M059J (cell line): ENCODE results near the gene NECAP2. TPM values are rescaled to one million over a fixed set of nuclear protein-coding genes. Genes with fewer than 3 reads are reported as not detected.
A peak's percentile ranks its signal among the peaks of the same experiment; 100 is the strongest.
"Not testable (repeated sequence)": the region's sequence is repeated elsewhere in the genome, so short reads cannot be mapped to it uniquely, and the experiment has no call there.

Experiments used
- DNase-seq: peaks from one replicate; pipeline ENCODE4 v3.0.0-alpha.2; 2012; ENCODE audit warnings: low read depth
- total RNA-seq: library from RNA; depleted of rRNA; stranded (reverse); fragments of >200 nt; shearing (Covaris generic); gene quantifications from 2 replicates; pipeline ENCODE4 v1.2.3, GENCODE V29; 2014

The NECAP2 gene
- total RNA-seq, 1 experiment from 2014 or later: 105 TPM

- no peak for DNase-seq
These were observed 18.3 kb downstream of the NECAP2 start for GRCh38 chr1:16458831-16459230.

- no peak for DNase-seq
These were observed 18.9 kb downstream of the NECAP2 start for GRCh38 chr1:16459352-16459925.

DNA sequence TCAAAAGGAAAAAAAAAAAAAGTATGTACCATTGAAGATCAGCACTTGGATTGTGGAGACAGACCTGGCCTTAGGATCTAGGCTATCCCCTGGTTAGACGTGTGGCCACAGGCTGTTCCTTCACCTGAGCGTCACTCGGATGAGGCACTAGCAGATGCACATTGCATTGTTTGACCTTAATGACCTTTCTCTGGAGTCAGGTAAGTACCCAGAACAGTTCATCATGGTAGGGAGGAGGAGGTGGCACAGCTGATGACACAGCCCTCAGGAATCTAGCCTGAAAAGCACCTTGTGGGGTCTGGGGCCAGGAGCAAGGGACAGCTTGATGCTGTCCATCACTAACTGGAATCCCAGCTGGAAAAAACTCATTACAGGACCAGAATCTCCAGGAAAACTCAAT is 21.2 kb downstream of the NECAP2 start:
- peak; percentile 7 for DNase-seq

DNA sequence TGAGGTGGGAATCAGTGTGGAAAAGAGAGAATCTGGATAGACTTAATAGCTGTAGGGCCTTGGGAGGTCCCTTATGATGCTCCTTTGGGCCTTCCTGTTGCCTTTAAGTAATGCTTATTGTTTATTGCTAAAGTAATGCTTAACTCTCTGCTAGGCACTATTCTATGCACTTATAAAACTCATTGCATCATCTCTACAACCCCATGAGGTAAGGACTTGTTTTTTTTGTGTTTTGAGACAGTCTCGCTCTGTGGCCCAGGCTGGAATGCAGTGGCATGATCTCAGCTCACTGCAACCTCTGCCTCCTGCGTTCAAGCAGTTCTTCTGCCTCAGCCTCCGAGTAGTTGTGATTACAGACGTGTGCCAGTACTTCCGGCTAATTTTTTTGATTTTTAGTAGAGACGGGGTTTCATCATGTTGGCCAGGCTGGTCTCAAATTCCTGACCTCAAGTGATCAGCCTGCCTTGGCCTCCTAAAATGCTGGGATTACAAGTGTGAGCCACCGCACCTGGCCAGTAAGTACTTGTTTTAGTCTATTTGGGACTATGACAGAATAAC is 22.3 kb downstream of the NECAP2 start:
- no peak for DNase-seq

DNA sequence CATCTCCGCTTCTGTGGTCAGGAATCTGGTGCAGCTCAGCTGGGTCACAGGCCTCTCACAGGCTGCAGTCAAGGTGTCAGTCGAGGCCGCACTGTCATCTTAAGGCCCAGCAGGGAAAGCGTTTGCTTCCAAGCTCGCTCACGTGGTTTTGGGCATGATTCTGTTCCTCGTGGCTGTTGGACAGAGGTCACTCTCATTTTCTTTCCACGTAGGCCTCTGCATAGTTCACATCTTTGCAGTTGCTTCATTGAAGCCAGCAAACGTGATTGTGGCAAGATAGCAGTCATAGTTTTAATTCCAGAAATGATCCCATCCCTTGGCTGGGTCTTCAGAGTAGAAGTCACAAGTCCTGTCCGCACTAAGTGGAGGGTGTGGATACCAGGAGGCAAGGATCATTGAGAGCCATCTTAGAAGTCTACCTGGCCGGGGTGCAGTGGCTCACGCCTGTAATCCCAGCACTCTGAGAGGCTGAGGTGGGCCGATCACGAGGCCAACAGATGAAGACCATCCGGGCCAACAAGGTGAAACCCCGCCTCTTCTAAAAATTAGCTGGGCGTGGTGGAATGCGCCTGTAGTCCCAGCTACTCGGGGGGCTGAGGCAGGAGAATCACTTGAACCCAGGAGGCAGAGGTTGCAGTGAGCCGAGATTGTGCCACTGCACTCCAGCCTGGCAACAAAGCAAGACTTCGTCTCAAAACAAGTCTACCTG is 24.5 kb downstream of the NECAP2 start:
- no peak for DNase-seq

GRCh38 chr1:16468558-16468957 is 28.0 kb downstream of the NECAP2 start:
- DNase-seq: no peak

GRCh38 chr1:16474166-16474800 is 33.8 kb downstream of the NECAP2 start:
- no peak for DNase-seq

DNA sequence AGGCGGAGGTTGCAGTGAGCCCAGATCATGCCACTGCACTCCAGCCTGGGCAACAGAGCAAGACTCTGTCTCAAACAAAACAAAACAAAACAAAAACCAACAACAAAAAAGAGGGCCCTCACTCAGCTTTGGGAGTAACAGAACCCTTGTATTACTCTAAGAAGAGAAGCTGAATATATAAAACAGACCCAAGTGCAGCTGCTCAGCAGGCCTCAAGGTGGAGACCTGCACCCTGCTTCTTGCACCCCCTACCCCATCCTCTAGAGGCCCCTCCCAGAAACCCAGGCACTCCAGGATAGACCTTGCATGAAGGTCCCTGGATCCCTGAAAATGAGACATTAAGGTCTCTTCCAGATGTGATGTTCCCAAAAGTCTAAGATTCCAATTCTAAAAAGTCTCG is 34.4 kb downstream of the NECAP2 start:
- DNase-seq: not testable (repeated sequence)

DNA sequence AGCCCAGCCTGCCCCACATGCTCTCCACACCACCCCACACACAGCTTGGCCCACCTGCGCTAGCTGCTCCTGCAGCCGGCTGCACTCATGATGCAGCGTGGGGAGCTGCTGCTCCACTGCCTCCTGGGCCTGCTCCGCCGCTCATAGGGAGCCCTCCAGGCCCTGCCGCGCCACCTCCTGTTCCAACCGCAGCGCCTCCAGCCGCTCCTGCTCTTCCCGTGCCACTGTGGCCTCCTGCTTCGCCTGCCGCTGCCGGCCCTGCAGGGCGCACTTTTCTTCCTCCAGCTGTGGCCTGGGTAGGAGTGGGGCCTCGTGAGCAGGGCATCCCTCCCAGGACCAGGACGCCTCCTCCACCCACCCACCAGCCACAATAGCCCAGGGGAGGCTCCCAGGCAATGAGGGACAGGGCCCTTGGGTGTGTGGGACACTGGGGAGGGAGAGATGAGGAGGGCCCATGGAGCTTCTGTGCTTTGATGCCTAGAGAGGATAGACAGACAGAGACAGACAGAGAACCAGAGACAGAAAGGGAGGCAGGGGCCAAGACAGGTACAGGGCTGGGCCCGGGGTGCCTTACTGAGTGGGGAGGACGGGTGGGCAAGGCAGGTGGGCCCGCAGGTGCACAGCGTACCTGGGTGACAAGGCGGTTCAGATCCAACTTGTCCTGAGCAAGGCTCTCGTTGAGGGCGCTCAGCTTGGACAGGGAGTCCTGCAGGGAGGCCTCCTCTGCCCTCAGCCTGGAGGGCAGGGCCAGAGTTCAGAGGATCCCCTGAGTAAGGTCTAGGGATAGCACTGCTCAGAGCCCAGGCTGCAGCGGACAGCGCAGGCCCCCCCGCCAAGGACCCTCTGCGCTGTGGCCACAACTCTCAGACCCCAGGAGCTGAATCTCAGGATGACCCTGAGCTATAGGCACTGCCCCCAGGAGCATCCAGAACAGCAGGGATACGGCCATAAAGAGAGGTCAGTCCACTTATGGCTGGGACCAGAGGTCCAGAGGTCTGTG is 35.5 kb downstream of the NECAP2 start:
- DNase-seq: not testable (repeated sequence)

DNA sequence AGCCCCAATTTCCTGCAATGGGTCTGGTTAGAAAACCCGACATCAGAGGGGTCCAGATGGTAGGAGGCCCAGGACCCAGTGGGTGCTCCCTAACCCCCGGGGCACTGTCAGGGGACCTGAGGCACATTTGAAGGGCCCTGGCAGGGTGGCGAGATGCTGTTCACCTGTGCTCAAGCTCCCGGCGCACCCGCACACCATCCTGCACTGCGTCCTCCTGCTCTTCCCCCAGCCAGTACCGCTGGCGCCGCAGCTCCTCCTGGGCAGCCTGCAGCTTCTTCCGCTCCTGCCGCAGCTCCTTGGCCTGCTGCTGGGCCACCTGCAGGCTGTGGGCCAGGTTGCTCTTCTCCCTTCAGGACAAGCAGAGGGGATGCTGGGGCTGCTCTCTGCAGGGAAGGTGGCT is 37.6 kb downstream of the NECAP2 start:
- no peak for DNase-seq

DNA sequence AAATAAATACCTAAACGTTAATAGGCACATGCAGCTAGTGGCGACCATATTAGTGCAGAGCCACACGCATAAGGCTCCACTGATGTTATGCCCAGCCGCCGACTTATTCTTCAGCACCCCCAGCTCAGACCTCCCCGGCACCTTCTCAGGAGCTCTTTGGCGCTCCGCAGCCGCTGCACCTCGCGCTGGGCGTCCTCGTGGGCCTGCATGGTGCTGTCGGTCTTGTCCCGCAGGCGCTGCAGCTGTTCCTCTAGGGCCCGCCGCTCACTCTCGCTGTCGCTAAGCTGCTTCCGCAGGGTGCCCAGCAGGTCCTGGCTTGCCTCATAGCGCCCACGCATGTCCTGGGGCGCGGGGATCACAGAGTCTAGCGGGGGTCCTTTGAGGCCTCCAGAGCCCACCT is 42.6 kb downstream of the NECAP2 start:
- not testable (repeated sequence) for DNase-seq

GRCh38 chr1:16483639-16484500 is 43.3 kb downstream of the NECAP2 start:
- DNase-seq: not testable (repeated sequence)

- no peak for DNase-seq
These were observed 43.9 kb downstream of the NECAP2 start for GRCh38 chr1:16484501-16484835.

DNA sequence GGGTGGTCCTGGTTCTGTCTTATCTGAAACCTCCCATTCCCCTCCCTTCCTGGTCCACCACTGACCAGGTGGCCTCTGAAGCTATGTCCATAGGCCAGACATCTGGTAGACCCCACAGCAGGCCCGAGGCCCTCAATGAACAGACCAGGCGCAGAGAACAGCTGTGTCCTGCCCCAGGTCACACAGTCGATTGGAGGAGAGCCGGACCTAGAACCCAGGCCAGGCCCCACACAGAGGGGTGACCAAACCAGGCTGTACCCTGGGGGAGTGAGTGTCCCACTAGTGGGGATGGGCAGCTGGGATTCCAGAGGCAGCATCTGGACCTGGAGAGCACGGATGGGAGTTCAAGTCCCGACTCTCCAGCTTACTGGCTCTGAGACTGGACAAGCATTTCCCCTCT is 44.4 kb downstream of the NECAP2 start:
- DNase-seq: no peak

DNA sequence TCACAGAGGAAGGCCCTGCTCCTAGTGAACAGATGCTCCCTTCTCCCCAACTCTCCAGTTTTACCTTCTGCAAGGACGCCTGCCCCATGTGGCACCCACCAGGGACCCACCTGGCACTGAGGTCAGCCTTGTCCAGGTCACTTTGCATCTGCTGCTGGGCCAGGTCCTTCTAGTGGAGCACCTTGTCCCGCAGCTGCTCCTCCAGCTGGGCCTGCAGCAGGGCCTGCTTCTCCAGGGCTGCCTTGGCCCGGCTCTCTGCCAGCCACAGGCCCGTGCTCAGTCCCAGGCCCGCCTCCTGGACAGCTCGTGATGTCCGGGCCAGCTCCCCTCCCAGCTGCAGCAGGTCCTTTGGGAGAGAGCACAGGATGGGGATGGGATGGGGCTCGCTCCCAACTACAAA is 45.8 kb downstream of the NECAP2 start:
- DNase-seq: not testable (repeated sequence)

DNA sequence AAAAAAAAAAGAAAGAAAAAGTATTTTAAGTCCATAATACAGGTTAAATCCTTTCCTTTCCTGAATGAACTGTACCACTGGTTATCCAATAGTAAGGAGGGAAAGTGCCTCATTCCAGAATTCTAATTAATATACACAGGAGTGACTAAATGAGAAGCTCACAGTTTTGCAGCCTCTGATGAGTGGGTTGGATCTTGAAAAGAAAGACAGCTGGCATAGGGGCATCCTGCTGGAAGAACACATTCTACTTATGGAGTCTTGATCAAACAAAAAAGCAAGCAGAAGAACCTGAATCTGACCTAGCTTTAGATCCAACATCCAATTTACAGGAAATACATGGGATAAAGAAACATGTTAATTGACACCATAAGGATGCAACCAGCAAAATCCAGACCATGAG is 46.5 kb downstream of the NECAP2 start:
- not testable (repeated sequence) for DNase-seq

GRCh38 chr1:16489195-16489880 is 48.8 kb downstream of the NECAP2 start:
- not testable (repeated sequence) for DNase-seq

- no peak for DNase-seq
These were observed 50.6 kb downstream of the NECAP2 start for GRCh38 chr1:16491056-16491675.

DNA sequence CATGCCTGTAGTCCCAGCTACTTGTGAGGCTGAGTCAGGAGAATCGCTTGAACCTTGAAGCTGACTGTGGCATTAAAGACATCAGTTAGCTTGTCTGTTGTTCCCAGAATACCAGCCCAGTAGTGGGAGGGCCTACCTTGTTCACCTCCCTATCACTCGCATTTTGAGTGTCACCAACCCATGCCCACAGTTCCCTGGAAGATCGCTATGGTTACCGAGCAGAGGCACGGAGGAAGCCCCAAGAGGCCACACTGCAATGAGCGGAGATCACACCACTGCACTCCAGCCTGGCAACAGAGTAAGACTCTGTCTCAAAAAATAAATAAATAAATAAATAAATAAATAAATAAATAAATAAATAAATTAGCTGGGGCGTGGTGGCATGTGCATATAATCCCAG is 52.4 kb downstream of the NECAP2 start:
- not testable (repeated sequence) for DNase-seq

GRCh38 chr1:16493731-16494130 is 53.2 kb downstream of the NECAP2 start:
- not testable (repeated sequence) for DNase-seq
